GM12872 (cell line): ENCODE data around the gene PKMYT1.

Experiments
- TF ChIP-seq, protein P1 (sequence below): IDR thresholded peaks from 3 replicates; pipeline ENCODE4 v1.5.1; 2011; ENCODE audit warnings: low read depth, mild to moderate bottlenecking, low read length, moderate library complexity; ENCODE audit not compliant: insufficient read depth

PKMYT1 gene

DNA sequence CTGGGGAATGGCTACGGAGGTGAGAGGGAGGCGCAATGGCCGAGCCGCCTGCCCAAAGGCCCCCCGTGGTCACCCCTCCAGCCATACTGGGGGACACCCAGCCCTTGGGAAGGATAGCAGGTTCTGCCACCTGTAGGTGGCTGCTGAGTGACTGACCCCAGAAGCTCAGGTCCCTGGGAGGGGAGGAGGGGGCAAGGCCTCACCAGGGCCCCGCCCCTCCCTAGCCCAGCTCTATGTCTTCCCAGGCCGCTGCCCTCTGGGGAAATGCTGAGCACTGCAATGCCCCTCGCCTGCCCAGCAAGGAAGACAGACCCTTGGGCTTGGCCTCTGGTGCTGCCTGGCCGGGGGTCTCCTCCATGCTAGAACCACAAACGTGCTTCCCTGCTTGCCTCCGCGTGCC lies 21.1 kb upstream of the PKMYT1 start:
- TF ChIP-seq, protein P1, sequence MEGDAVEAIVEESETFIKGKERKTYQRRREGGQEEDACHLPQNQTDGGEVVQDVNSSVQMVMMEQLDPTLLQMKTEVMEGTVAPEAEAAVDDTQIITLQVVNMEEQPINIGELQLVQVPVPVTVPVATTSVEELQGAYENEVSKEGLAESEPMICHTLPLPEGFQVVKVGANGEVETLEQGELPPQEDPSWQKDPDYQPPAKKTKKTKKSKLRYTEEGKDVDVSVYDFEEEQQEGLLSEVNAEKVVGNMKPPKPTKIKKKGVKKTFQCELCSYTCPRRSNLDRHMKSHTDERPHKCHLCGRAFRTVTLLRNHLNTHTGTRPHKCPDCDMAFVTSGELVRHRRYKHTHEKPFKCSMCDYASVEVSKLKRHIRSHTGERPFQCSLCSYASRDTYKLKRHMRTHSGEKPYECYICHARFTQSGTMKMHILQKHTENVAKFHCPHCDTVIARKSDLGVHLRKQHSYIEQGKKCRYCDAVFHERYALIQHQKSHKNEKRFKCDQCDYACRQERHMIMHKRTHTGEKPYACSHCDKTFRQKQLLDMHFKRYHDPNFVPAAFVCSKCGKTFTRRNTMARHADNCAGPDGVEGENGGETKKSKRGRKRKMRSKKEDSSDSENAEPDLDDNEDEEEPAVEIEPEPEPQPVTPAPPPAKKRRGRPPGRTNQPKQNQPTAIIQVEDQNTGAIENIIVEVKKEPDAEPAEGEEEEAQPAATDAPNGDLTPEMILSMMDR: no peak

DNA sequence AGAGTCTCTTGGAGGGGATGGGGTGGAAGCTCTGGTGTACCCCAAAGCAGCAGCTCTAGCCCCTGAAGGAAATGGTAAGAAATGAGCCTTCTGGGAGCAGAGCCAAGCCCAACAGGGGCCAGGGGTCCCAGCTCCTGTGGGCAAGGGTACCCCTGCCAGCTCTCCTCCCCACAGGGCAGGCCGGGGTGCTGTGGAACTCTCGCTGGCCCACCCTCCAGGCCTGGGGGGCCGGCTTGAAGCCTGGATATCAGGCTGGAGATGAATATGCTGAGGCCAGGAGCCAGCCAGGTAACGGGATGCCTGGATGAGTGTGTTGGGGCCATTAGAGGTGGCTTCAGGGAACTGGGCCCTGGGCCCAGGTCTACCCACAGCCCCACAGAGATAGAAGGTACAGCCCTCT lies 20.3 kb upstream of the PKMYT1 start:
- TF ChIP-seq, protein P1: no peak

DNA sequence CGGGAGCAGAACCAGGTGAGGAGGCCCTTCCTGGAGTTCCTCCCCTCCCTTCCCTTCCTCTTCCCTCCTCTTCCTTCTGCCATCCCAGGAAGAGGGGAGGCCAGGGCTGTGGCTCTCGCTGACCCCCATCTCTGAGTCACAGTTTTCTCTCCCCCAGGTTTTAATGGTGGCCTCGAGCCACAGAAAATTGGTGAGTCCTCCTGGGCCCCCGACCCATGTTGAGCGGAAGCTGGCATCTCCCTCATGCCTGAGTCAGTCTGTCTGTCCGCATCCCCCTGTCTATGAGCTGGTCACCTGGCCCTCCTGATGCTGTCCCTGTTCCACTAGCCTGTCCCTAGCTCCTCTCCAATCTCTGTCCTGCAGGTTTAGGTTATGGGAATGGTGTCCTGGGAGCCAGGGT lies 19.7 kb upstream of the PKMYT1 start:
- TF ChIP-seq, protein P1: no peak

DNA sequence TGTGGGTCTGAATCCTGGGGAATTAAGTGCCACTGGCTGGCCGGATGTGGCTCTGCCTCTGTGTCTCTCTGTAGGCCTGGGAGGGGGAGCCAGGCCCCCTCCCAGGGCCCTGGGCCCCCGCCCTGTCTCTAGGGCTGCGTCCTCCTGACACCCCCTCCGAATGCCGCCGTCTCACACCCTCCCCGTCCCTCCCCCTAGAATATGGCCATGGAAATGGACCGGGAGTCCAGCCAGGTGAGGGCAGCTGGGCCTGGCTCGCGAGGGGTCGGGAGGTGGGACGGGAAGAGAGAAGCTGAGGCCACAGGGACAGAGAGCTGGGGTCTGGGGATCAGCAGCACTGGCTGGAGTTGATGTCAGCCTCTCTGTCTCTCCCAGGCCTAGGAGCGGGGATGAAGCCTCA lies 16.1 kb upstream of the PKMYT1 start:
- TF ChIP-seq, protein P1: no peak

- TF ChIP-seq, protein P1: no peak
Observed at GRCh38 chr16:2992383-2993081, 12.3 kb upstream of the PKMYT1 start.

GRCh38 chr16:2991566-2992261 lies 11.5 kb upstream of the PKMYT1 start:
- TF ChIP-seq, protein P1: no peak

DNA sequence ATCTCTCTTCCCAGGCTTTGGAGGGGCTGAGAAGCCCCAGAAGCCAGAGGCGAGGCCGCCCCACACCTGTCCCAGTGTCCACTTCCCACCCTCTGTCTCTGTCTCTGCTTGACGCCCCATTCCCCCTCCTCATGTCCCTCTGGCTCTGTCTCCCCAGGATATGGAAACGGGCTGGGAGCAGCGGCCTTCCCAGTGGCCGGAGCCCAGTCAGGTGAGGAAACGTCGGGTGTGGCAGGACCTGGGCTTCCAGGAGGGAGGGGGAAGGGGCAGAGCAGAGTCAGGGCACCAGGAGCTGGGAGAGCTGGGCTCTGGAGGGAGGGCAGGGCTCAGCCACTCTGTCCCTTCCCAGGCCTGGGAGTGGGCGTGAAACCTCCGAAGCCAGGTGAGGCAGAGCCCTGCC lies 10.6 kb upstream of the PKMYT1 start:
- TF ChIP-seq, protein P1: no peak
